Stimulated activated CD8-positive, alpha-beta memory T cell treated with anti-CD3 and anti-CD28 coated beads, Interleukin-15, amount 100 ng/mL, for 24 hours (primary cell): ENCODE results near the gene OR2T8.

ENCODE experiments used
- DNase-seq: peaks from one replicate; pipeline ENCODE4 v3.0.0-alpha.2; 2020; ENCODE audit warnings: low read depth

OR2T8 gene

DNA sequence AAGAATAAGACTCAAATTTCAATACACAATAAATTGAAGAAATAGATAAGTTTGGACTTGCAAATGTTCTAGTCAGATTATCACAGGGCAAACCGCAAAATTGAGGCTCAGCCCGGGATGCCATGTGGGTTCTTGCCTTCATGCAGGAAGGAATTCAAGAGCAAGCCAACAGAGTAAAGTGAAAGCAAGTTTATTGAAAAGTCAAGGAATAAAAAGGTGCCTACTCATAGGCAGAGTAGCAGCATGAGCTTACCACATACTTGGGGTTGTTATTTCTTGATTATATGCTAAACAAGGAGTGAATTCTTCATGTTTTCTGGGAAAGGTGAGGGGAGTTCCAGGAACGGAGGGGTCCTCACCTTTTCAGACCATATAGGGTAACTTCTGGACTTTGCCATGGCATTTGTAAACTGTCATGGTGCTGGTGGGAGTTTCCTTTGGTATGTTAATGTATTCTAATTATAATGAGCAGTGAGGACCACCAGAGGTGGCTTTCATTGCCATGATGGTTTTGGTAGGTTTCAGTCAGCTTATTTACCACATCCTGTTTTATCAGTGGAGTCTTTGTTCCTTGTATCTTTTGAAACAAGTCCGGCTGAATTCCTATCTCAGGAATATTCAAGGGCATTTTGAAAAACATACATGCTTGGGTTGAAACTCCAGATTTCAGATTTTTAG, 43.0 kb downstream of the OR2T8 start:
- no peak for DNase-seq

DNA sequence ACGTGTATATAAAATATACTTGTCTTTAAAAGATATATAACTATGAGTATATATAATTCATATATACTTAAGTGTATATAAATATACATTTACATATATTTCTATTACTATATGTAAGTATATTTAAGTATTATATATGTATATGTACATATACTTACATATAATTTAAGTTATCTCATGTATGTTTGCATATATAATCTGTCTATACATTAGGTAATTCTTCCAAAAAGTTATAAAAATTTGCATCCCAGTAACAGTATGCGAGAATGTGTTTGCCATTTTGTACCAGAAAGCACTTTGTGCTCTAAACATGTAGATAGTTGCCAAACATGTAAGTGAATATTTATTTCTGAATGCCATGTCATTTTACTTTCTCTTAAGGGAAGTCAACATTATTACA, 44.9 kb downstream of the OR2T8 start, which contains the start of gene OR2AK2:
Gene OR2AK2 (plus strand): TSS at position 301 of the 400 bp plus-strand sequence. CDS start 144 bp downstream, outside the sequence.
- no peak for DNase-seq

DNA sequence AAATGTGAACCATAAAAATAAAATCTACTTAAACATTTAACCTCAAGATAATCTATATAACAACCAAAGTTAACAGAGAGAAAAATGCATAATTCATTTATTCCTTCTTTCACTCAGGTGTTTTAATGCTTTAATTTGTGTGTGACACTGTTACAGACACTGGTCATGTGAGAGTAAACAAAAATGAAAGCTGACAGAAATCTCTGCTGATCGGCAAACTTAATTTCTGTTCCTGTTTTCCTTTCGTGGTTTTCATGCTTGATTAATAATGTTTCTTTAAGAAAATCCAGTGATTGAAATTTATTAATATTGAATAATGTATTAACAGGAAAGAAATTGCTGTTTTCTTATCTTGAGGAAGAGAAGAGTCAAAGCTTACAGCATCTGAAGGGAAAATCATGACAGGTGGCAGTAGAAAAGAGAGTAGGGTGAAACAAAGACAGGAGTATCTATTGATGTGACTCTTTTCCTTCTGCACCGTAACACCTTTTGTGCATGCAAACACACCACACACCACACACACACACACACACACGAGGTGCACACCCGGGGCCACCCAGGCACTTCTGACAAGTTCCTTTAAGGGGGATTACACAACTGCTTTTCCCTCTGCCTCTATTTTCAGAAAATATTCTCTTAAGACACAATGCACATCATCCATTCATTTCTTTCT, 46.6 kb downstream of the OR2T8 start:
- no peak for DNase-seq
